Right cardiac atrium (tissue), 5 donors: ENCODE measurements around the gene ECE2. TPM values are rescaled to one million over a fixed set of nuclear protein-coding genes. Genes with fewer than 3 reads are reported as not detected.

Experiments
- ATAC-seq, 2 donors: fragments of 200-7000 bp; cut with Tn5 transposase; one replicate each; pipeline versions ENCODE4 v1.8.0 to v1.9.1; 2020; ENCODE audit warnings: moderate library complexity in 2 of 2, mild to moderate bottlenecking in 1 of 2
- DNase-seq, 3 donors: peaks; one replicate each; pipeline ENCODE4 v3.0.0-alpha.2; 2020
- H3K27ac ChIP-seq: one replicate; pipeline ENCODE4 v1.5.1; 2013; ENCODE audit warnings: mild to moderate bottlenecking, low read length, control low read depth, moderate library complexity
- H3K27me3 ChIP-seq: one replicate; pipeline ENCODE4 v1.6.1; 2013; ENCODE audit not compliant: control insufficient read depth, insufficient read depth
- H3K4me1 ChIP-seq: one replicate; pipeline ENCODE4 v1.6.1; 2013; ENCODE audit warnings: low read length; ENCODE audit not compliant: control insufficient read depth, insufficient read depth
- H3K4me3 ChIP-seq: one replicate; pipeline ENCODE4 v1.5.1; 2013; ENCODE audit warnings: low read length, control low read depth
- H3K9me3 ChIP-seq: one replicate; pipeline ENCODE4 v1.6.1; 2013; ENCODE audit warnings: low read length; ENCODE audit not compliant: control insufficient read depth
- WGBS: extraction: QIAGEN DNeasy Blood & Tissue Kit; methylation state at CpG from one replicate; pipeline ENCODE4 v1.1.7; 2013; 5-methylcytosine and 5-hydroxymethylcytosine counted together
- intact Hi-C, 4 donors: fragments of 100-400 bp; cut with DNase I; formaldehyde crosslinking; loops; one replicate each; pipeline versions ENCODE4 v1.11.0 to v1.14.0; 2022 to 2023
- long read RNA-seq, 4 donors: library from polyadenylated mRNA; unstranded; transcript quantifications; one replicate each; pipeline ENCODE4 v2.0.0, GENCODE V29; 2020 to 2021
- polyA plus RNA-seq: library from polyadenylated mRNA; stranded (reverse); fragments of 200-250 nt; gene quantifications from one replicate; pipeline ENCODE4 v1.2.3, GENCODE V29; 2013
- total RNA-seq, 4 donors: library from RNA; stranded (reverse); fragmentation: NEBNext Ultra II Directional; extraction: Animal tissue kit (Norgen Biotek cat#: 25700); gene quantifications; one replicate each; pipeline ENCODE4 v1.2.1, GENCODE V29; 2021
- donor health status: healthy with polysubstance abuse.
- donor health status: DM: no; HTN: yes; CAD: no.
- donor health status: DM: no; HTN: no; CAD: no.
- donor health status: DM: no; HTN: yes; CAD: no; lungs with severe emphysema.
- donor health status: DM: yes; HTN: yes; CAD: no.

The ECE2 gene
- total RNA-seq (1 to 10 TPM; 1.2 to 6.6 (median 3.6) TPM), polyA plus RNA-seq (2.6 TPM)
- long read RNA-seq, donor 1, partial matches to known transcripts, result 0 of 5 reads
- long read RNA-seq, donor 1, other reads (novel, unspliced or antisense), result 0 of 5 reads
- long read RNA-seq, donor 2, partial matches to known transcripts, result 2 of 7 reads
- long read RNA-seq, donor 2, other reads (novel, unspliced or antisense), result 0 of 7 reads
- long read RNA-seq, donor 3, partial matches to known transcripts, result 1 of 5 reads
- long read RNA-seq, donor 3, other reads (novel, unspliced or antisense), result 1 of 5 reads
- long read RNA-seq, donor 4, transcript ECE2-203 (19 exons, 3,229 nt), result major isoform, 6 of 15 reads
- long read RNA-seq, donor 4, partial matches to known transcripts, result 2 of 15 reads
- long read RNA-seq, donor 4, other reads (novel, unspliced or antisense), result 4 of 15 reads

- DNase-seq (peak; percentile 39 to 70 (median 57)), ATAC-seq (peak; percentile 28 to 56)
- H3K4me3 ChIP-seq, result peak within 1 kb of the TSS; percentile 25
- H3K9me3 ChIP-seq, result no peaks in the 10 kb centered on the region
- 11% methylated on average over 65 of the region's 65 CpGs for WGBS
- H3K4me1 ChIP-seq, result no peaks in the 10 kb centered on the region
- H3K27ac ChIP-seq, result no peak within 1 kb of the TSS
- no peaks in the 10 kb centered on the region for H3K27me3 ChIP-seq
- intact Hi-C loops, result no loop called here
Observed at GRCh38 chr3:184275961-184276910, at the start of gene ECE2. Gene ECE2, plus strand, starts transcription at chr3:184276022. Its CDS starts 132 bp downstream, at chr3:184276154.

- H3K27me3 ChIP-seq, result no peaks in the 10 kb centered on the region
- H3K27ac ChIP-seq, result no peak overlapping the region
- intact Hi-C loops, result loop anchor here in 2 of 4 donors (5.0 to 10.0 kb wide), 2 partner anchors 60 to 67 kb away; partner anchors contain the start of gene PSMD2 (in 1 of the 2)
Observed at GRCh38 chr3:184227481-184227935, 48.3 kb upstream of the ECE2 start.

DNA sequence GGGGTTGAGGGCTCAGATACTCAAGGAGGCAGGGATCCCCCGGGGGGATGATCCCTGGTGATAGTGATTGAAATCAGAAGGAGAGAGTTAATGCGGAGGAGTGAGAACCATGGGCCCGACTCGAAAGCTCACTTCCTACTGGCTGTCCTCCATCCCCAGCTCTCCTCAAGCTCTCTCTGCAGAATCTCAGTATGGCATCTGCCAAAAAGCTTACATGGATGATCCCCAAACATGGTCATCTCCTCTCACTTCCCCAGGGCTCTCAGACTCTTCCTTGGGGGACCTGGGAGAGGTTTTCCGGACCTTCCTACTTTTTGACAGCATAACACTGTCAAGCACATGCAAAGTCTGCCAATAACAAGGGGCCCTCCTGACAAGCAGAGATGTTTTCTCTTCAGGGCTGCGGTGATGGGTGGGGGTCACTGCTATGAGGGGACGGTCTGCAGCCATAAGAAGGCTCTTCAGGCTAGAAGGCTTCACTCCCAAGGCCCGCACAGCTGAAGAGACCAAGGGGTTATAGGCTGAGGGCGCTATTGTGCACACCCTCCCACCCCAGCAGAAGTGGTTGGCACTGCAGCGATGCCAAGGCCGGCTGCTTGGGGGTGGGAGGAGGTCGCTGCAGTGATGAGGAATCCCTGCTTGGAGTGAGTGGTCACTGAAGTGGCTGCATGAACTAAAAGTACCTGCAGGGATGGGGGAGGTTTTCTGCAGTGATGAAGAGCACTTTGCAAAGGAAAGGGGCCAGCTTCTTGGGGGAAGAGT, 47.3 kb upstream of the ECE2 start:
- 32% methylated on average over 12 of the region's 12 CpGs for WGBS
- Histone ChIP-seq H3K27ac (no peak overlapping the region), H3K27me3 (no peaks in the 10 kb centered on the region), H3K4me3 (no peak overlapping the region), H3K9me3 (no peaks in the 10 kb centered on the region), H3K4me1 (no peaks in the 10 kb centered on the region)
- intact Hi-C loops, result loop anchor here in 2 of 4 donors (5.0 to 10.0 kb wide), 2 partner anchors 59 to 66 kb away; partner anchors contain the start of gene PSMD2 (in 1 of the 2)
- ATAC-seq (no peak), DNase-seq (no peak)

More at GRCh38 chr3:184227481-184227935, 48.3 kb upstream of the ECE2 start:
- Histone ChIP-seq H3K4me1 (no peaks in the 10 kb centered on the region), H3K9me3 (no peaks in the 10 kb centered on the region), H3K4me3 (no peak overlapping the region)
- 54% methylated on average over 2 of the region's 2 CpGs for WGBS
- ATAC-seq (no peak), DNase-seq (no peak)

GRCh38 chr3:184229394-184230080, 46.3 kb upstream of the ECE2 start, which contains the start of gene VWA5B2:
Gene VWA5B2, plus strand, starts transcription at chr3:184229585. Its CDS starts 944 bp downstream, at chr3:184230529.
- Histone ChIP-seq H3K27ac (no peak within 1 kb of the TSS), H3K9me3 (no peaks in the 10 kb centered on the region), H3K4me3 (peak within 1 kb of the TSS; percentile 50), H3K4me1 (no peaks in the 10 kb centered on the region), H3K27me3 (no peaks in the 10 kb centered on the region)
- ATAC-seq (peak; percentile 94 to 96), DNase-seq (peak; percentile 70 to 87 (median 86))
- under 1% methylated on average over 66 of the region's 66 CpGs for WGBS
- intact Hi-C loops, result loop anchor here in 2 of 4 donors (5.0 to 10.0 kb wide), 3 partner anchors 58 to 85 kb away; partner anchors contain the start of gene PSMD2 (in 1 of the 2)

GRCh38 chr3:184230081-184230602, 45.7 kb upstream of the ECE2 start:
- no peaks in the 10 kb centered on the region for H3K27me3 ChIP-seq
- H3K27ac ChIP-seq, result no peak overlapping the region
- no peak for DNase-seq
- H3K4me1 ChIP-seq, result no peaks in the 10 kb centered on the region
- peak overlapping the region; percentile 50 for H3K4me3 ChIP-seq
- no peak for ATAC-seq
- intact Hi-C loops, result loop anchor here in 1 of 4 donors (10.0 kb wide), 1 partner anchor 85 kb away; no protein-coding TSS in a partner anchor
- H3K9me3 ChIP-seq, result no peaks in the 10 kb centered on the region
- under 1% methylated on average over 61 of the region's 61 CpGs for WGBS

DNA sequence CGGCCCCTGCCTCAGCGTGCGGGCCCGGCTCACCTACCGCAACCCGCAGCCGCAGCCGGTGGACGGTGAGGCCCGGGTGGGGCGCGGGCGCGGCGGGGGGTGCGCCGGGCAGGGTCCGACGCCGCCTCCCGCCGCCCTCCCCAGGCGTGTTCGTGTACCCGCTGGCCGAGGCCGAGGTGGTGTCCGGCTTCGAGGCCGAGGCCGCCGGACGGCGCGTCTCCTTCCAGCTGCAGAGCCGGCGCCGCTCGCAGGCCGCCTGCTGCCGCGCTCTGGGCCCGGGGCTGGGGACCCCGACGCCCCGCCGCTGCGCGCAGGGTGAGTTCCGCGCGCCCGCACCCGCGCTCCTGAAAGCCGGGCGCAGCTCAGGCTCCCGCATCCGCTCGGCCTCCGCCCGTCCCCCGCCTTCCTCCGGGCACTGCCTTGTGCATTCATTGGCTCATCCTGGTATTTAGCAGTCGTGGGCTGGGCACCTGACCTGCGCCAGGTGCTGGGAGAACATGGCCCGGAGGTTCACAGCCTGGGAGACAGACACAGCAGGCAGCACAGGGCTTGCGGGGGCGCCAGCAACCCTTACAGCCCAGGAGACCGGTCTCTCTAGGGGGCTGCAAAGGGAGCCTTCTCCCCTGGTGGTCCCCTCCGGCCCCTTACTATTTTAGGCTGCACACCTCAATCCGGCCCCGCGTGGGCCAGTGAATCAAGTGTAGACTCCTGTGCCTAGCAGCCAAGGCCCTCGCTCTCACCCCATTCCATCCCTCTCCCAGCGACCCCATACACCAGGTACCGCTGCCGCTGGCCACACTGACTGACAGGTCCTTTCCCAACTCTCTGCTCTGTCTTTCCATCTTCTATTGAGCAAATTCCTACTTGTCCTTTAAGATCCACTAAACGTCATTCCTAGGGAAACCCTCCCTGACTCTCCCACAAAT, 45.0 kb upstream of the ECE2 start:
- no peaks in the 10 kb centered on the region for H3K27me3 ChIP-seq
- peak in 1 of 3 donors; percentile 38 for DNase-seq
- peak overlapping the region; percentile 50 for H3K4me3 ChIP-seq
- H3K4me1 ChIP-seq, result no peaks in the 10 kb centered on the region
- no peak overlapping the region for H3K27ac ChIP-seq
- ATAC-seq, result no peak
- intact Hi-C loops, result loop anchor here in 1 of 4 donors (10.0 kb wide), 1 partner anchor 86 kb away; no protein-coding TSS in a partner anchor
- WGBS, result 4% methylated on average over 79 of the region's 79 CpGs
- no peaks in the 10 kb centered on the region for H3K9me3 ChIP-seq

- no peaks in the 10 kb centered on the region for H3K27me3 ChIP-seq
- DNase-seq (no peak), ATAC-seq (no peak)
- intact Hi-C loops, result loop anchor here in 1 of 4 donors (10.0 kb wide), 1 partner anchor 87 kb away; no protein-coding TSS in a partner anchor
- no peaks in the 10 kb centered on the region for H3K9me3 ChIP-seq
- no peak overlapping the region for H3K4me3 ChIP-seq
- no peak overlapping the region for H3K27ac ChIP-seq
- no peaks in the 10 kb centered on the region for H3K4me1 ChIP-seq
- WGBS, result 64% methylated on average over 3 of the region's 3 CpGs
Observed at GRCh38 chr3:184231671-184232070, 44.2 kb upstream of the ECE2 start.

DNA sequence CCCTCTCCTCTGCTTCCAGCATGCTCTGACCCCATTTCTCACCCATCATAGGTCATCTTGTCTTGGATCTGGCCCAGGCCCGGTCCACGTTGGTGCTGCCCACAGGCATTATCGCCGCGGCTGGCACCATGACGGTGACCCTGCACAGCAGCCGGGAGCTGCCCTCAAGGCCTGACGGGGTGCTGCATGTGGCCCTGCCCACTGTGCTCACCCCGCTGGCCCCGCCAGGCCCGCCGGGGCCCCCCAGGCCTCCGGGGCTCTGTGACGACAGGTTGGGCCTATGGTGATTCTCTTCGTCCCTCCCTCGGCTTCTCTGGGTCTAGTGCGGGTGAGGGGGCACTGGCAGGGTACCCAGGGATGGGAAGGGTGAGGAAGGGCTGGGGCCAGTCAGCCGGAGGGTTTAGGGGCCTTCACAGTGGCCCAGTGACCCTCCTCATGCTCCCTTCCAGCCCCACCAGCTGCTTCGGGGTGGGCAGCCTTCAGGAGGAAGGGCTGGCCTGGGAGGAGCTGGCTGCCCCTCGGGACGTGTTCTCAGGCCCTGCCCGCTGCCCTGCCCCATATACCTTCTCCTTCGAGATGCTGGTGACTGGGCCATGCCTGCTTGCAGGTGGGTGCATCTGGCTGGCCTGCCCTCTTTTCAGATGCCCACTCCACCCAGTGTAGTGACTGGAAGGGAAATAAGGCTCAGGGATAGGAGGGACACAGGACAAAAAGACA, 42.5 kb upstream of the ECE2 start:
- Histone ChIP-seq H3K4me3 (no peak overlapping the region), H3K9me3 (no peaks in the 10 kb centered on the region), H3K27ac (no peak overlapping the region), H3K27me3 (no peaks in the 10 kb centered on the region), H3K4me1 (no peaks in the 10 kb centered on the region)
- DNase-seq (no peak), ATAC-seq (no peak)
- 85% methylated on average over 23 of the region's 23 CpGs for WGBS
- intact Hi-C loops, result loop anchor here in 1 of 4 donors (10.0 kb wide), 1 partner anchor 88 kb away; no protein-coding TSS in a partner anchor
